SIG-M5 treated with dmso at 0.1 percent for 504 hours (cell line): ENCODE results near the gene CFAP46.
"Not testable (repeated sequence)": the region's sequence is repeated elsewhere in the genome, so short reads cannot be mapped to it uniquely, and the experiment has no call there.

Experiments
- DNase-seq: peaks from one replicate; lab custom pipeline; 2025; ENCODE audit not compliant: unreplicated experiment; lab: John Stamatoyannopoulos, UW

Gene CFAP46

DNA sequence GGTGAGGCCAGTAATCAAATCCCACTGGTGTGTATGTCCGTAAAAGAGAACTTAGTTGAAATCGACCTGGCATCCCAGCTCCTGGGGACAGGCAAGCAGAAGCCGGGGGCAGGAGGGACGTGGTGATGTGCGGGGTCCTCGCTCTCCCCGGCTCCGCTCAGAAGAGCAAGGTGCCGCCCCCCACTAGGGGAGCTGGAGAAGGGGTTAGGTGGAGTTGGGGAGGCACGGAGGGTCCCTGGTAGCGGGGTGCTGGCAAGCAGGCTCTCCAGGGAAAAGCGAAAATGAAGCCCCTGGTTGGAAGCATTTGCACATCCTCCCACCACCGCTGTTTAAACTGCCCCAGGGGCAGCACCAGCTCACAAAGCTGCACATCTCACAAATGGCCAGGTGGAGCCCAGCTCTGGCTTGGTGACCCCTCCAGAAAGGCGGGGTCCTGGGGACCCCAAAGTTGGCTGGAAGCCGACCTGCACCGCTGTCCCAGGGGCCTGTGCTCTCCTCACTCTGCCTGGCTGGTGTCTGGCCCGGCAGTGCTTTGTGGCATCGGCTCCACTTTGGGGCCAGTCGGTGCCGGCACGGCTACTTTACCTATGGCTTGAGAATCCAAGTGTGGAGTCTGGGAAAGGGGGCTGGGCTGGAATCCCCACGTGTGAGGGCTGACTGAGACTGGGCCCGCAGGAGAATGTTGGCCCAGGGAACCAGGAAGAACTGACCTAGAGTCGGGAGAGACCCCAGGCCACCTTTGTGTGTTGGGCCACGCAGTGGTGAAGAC, 2.9 kb upstream of the CFAP46 start:
- DNase-seq = no peak

DNA sequence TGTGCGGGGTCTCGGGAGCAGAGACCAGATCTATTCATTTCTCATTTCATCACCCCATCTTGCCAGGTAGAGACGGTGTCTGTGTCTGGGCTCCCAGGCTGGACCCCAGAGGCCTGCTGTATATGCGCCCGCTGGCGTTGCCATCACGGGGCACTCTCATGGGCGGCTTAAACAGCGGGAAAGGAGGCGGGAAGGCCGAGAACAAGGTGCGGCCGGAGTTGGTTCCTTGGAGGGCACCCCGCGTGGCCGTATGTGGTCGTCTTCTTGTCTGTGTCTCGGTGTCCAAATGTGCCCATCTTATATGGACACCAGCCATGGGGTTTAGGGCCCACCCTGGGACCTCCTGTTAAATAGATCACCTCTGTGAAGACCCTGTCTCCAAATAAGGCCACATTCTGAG, 2.1 kb upstream of the CFAP46 start:
- no peak for DNase-seq

DNA sequence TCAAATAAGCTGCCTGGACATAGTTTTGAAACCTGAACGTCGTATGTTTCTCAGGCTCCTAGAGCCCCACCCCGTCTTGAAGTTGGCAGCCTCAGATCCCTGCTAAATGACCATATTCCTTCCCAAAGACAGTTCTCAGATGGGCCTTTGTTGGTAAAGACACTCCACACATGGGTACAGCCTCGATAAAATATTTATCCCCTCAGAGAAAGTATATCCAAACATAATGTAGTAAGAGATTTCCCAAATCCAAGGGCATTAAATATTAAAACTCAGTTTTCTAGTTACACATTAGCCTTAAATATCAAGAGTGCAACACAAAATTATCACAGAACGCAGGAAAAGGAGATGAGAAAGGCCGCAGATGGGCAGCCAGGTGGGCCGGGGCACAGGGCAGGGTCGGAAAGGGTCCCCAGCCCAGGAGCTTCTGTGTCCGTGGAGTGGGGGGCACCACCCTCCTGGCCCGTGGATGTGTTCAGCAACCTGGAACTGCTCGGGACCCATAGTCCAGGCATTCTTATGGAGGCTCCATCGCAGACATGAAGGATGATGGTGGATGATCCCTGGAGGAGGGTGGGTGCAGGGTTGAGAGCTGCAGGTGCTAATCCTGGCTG, 1.5 kb upstream of the CFAP46 start:
- no peak for DNase-seq

DNA sequence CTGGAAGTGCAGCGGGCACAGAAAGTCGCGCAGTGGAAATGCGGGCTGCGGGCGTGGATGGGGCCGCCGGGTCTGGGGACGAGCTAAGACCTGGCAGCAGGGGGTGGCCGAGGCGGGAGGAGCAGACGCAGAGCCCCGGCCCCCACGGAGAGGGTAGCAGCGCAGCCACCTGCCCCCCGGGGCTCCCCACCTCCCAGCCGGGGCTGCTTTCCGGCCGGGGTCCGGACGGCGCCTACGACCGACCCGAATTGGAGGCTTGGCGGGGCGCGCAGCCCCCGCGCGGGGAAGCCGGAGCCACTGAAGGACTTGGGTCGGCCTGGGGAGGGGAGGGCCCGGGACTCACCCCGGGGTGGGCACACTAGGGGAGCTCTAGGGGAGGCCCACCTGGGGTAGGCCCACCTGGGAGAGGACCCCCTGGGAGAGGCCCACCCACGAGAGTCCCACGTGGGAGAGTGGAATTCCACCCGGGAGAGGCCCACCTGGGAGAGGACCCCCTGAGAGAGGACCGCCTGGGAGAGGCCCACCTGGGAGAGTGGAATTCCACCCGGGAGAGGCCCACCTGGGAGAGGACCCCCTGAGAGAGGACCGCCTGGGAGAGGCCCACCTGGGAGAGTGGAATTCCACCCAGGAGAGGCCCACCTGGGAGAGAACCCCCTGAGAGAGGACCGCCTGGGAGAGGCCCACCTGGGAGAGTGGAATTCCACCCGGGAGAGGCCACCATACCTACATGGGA, 854 bp upstream of the CFAP46 start:
- DNase-seq = no peak

DNA sequence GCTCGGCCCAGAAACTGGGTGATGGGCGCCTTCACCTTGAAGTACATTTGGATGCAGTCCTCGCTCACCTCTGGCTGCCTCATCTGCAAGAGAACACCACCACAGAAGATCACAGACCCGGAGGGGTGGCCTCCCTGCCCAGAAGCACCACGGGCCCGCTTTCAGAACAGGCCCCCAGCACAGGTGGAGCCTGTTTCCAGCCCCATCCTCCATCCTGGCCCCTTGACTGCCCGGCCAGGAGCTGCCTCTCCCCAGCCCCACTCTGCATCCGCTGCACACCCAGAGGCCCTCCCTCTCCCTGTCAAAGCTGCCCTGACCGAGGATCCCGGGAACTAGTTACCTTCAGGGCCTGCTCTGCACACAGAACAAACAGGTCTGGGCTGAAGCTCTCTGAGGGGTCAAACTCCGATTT, 724 bp downstream of the CFAP46 start:
- DNase-seq = no peak

DNA sequence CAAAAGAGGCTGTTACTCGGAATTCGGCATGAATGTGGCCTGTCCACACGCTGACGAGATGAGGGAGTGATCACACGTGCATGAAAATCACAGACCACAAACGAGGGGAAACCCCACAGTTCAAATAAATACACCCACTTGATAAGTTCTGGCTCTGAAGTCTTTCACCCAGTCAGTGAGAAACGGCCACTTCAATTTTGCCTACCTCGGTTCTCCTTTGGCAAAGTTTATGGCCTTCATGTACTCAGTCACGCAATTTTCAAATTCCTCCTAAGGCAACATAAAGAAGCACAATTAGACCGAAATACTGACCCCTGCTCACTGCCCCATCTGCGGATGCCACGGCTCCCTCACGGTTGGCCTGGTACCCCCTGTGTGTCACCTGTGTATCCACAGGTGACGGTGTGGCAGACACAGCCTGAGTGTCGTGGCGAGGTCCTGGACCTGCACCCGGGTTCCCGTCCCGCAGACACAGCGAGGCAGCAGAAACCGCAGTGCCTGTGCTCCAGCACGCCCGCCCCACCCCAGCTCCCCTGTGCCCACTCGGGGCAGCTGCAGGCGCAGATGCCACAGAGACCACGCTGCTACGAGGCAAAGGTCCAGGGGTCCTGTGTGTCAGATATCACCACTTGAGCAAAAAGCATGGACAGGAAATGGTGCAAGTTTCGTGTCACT, 1.4 kb downstream of the CFAP46 start:
- DNase-seq = no peak

DNA sequence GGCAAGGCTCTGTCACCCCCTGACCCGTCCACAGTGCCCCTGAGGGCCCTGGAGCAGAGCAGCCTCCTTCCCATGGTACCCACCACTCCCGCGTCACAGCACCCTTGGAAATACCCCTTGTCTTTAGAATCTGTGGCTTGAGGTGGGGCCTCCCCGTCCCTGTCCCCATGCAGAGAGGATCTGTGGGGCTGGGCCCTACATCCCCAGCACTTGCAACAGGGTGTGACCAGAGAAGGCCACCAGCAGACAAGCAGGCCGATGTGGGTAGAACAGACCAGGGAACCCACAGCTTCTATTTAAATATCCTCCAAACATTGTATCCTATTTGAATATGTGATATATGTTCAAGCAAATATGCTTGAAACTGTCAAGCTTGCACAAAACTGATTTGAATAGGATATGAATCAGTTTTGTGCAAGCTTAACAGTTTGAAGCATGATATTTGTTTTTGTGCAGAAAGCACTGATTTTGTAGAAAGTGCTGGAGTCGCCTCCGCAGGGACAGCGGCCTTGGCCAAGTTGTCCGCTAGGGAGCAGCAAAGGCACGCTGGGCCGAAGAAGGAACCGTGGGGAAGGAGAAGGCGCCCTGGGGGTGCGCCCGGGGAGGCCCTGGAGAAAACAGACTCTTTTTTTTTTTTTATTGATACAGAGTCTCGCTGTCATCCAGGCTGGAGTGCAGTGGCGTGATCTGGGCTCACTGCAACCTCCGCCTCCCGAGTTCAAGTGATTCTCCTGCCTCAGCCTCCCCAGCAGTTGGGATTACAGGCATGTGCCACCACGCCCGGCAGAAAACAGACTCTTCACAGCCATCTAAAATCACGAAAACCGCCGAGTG, 2.2 kb downstream of the CFAP46 start:
- DNase-seq = peak; percentile 50

DNA sequence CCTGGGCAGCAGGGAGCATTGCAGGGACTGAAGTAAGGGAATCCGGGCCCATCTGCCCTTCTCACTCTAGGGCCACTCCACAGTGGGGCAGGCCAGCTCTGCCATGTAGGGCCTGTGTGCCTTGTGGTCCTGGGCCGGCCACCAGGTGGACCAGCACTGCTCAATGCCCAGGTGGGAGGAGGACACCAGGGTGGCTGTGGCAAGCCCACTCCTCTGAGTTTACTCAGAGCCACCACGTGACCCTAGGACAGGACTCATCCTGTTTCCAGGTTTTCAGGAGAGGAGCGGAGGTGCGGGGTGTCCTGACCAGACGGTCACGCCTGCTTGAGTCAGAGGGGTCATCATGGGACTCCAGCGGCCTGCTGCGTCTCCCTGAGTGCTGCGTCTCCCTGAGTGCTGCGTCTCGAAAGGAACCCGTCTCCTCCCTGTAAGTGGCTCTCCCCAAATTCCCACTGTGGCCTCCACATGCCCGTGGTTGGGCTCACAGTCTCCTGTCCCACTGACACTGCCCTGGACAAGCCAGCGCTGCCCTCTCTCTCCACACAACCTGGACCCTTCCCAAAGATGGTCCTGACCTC, 2.9 kb downstream of the CFAP46 start:
- DNase-seq = no peak

DNA sequence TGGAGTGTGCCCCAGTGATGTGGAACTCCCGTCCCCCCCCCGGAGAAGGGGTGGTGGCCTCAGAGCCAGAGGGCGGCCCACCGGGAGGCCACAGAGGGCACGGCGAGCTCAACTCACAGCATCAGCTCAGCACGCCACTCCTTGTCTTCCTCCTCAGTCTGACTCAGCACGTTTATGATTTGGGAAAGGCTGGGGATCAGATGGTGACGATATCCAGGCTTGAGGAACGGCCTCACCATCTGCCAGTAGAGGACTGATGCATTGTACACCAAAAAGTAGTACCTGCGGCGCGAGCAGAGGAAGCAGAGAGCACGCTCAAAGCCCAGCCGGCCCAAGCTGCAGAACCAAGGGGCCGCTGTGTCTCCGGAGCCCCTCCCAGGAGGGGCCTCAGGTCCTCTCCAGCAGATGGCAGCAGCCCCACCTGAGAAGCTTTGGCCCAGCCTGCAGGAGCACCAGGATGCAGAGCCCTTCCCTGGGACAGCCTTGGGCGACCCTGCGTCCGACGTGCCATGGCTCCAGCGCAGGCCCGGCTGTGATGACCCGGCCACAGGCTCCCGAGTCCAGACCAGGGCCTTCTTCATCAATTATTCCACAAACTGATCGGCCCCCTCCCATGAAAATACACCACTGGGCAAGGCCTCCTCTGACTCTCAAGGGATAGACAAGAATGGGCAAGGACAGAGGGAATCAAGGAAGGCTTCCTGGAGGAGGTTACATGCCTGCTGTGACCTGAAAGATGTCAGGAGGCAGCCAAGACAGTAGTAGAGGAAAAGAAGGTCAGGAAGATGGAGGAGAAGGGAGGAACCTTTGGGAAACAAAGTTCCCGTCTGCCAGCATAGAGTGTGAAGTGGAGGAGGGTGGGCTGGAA, 3.7 kb downstream of the CFAP46 start:
- DNase-seq = no peak

DNA sequence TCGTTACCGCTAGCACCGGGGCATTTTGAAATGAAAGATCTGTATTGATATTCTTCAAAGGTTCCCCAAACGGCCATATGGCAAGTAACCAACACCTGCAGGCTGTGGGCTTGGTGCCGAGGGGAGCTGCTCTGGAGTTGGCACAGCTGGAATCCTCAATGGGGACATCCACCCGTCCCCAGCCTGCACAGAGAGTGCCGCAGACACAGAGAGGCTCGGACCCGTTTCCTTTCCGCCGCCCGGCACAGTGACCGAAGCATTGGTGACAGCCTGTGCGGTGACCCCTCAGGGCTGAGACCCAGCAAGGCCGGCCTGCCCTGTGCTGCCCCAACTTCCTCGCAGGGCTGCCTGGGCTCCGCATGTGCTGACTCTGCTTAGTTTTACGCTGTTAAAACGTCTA, 4.5 kb downstream of the CFAP46 start:
- no peak for DNase-seq

DNA sequence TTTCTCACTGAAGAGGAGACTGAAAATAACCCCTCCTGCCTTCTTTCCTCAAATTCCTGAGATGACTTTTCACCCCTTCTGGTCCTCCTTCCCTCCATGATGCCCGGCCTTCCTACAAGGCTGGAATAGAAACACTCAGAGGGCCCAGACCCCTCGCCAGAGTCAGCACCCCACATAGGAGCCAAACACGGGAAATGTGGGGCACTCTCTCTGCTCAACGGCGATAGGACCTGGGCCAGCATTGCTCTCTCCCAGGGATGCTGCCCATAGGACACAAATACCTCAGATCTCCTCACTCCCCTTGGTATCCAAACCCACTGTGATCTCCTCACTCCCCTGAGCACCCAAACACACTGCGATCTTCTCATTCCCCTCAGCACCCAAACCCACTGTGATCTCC, 7.4 kb downstream of the CFAP46 start:
- no peak for DNase-seq

DNA sequence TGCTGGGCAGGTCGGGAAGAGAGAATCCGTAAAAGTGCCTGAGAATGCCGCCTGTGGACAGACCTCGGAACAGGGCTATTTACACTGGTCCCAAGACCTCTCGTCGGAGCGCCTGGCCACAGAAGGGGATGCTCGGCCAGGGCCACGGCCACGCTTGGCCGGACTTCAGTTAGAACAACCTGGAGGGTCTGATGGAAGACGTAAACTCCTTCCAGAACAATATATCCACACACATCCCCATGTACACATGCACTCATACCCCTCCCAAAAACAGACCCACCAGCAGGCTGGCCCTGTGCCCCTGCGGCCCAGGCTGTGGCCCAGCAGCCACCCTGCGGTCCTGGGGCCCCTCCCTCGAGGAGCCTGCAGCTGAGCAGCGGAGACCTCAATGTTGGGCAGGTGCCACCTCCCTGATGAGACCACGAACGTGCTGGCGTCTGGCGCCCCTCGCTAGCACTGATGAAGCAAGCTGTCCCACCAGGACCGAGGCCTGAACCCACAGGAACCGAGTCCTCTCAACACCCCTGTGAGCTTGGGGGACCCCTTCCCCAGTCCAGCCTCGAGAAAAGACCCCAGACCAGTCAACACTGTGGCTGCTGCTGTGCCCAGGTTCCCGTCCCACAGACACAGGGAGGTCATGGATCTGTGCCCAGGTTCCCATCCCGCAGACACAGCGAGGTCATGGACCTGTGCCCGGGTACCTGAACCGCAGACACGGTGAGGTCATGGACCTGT, 8.9 kb downstream of the CFAP46 start:
- DNase-seq = no peak

DNA sequence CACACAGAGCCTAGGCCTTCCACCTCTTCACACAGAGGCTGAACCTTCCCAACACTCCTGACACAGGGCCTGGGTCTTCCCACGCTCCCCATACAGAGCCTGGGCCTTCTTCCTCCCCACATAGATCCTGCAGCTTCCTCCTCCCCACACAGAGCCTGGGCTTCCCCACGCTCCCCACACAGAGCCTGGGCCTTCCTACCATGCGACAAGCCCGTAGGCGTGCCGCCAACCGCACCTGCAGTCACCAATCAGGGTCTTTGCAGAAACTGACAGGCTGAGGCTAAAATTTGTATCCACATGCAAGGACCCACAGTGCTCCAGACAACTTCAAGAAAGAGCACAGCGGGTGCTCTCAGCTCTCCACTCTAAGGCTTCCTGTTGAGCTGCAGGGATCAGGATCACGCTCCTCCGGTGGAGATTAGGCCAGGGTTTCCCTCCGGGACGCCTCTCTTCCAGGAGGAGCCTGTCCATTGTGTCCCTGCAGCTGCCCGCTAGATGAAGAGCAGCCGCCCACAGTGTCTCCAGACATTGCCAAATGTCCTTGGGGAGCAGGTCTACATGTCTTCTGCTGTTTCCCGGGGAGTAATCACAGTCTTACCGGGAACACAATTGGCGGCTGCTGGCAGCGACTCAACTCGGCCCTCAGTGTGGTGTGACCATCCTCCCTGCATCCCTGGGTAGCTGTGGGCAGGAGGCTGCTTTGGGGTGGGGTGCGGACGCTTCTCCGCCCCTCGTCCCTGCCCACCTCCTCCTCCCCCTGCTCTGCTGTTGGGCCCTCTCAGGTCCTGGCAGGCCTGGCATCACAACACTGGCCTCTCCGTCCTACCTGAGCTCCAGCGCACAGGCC, 9.7 kb downstream of the CFAP46 start:
- DNase-seq = no peak

DNA sequence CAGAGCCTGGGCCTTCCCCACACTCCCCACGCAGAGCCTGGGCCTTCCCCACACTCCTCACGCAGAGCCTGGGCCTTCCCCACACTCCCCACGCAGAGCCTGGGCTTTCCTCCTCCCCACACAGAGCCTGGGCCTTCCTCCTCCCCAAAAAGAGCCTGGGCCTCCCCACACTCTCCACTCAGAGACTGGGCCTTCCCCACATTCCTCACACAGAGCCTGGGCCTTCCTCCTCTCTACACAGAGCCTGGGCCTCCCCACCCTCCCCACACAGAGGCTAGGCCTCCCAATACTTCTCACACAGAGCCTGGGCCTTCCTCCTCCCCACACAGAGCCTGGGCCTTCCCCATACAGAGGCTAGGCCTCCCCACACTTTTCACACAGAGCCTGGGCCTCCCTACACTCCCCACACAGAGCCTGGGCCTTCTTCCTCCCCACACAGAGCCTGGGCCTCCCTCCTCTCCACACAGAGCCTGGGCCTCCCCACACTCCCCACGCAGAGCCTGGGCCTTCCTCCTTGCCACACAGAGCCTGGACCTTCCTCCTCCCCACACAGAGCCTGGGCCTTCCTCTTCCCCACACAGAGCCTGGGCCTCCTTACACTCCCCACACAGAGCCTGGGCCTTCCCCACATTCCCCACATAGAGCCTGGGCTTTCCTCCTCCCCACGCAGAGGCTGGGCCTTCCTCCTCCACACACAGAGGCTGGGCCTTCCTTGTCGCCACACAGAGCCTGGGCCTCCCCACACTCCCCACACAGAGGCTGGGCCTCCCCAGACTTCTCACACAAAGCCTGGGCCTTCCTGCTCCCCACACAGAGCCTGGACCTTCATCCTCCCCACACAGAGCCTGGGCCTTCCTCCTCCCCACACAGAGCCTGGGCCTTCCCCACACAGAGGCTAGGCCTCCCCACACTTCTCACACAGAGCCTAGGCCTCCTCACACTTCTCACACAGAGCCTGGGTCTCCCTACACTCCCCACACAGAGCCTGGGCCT, 10.8 kb downstream of the CFAP46 start:
- not testable (repeated sequence) for DNase-seq

DNA sequence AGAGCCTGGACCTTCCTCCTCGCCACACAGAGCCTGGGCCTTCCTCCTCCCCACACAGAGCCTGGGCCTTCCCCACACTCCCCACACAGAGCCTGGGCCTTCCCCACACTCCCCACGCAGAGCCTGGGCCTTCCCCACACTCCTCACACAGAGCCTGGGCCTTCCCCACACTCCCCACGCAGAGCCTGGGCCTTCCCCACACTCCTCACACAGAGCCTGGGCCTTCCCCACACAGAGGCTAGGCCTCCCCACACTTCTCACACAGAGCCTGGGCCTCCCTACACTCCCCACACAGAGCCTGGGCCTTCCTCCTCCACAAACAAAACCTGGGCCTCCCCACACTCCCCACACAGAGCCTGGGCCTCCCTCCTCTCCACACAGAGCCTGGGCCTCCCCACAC, 11.7 kb downstream of the CFAP46 start:
- not testable (repeated sequence) for DNase-seq

DNA sequence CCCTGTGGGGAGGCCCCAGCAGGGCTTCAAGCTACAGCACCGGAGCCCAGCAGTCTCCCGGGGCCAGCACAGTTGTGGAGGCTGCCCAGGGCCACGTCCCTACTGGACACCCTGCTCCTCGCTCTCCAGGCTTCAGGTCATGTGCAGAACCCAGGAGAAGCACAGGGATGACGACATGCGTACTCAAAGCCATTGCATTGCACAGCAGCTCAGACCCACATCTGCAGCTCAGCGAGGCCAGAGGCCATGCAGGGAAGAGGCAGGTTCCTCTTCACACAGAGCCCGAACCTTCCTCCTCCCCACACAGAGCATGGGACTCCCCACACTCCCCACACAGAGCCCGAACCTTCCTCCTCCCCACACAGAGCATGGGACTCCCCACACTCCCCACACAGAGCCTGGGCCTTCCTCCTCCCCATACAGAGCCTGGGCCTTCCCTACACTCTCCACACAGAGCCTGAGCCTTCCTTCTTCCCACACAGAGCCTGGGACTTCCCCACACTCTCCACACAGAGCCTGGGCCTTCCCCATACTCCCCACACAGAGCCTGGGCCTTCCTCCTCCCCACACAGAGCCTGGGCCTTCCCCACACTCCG, 12.3 kb downstream of the CFAP46 start:
- no peak for DNase-seq
